IPS-20b (cell line): ENCODE data around the gene GDF2.

ENCODE experiments used
- H3K27ac ChIP-seq: one replicate; pipeline ENCODE4 v1.5.1; 2013; ENCODE audit warnings: low read length
- H3K27me3 ChIP-seq: 2 replicates; pipeline ENCODE4 v1.6.1; 2013; ENCODE audit warnings: mild to moderate bottlenecking, low read length, inconsistent platforms; ENCODE audit not compliant: insufficient read depth
- H3K36me3 ChIP-seq: 2 replicates; pipeline ENCODE4 v1.6.1; 2013; ENCODE audit warnings: low read depth, mild to moderate bottlenecking, inconsistent platforms, low read length, moderate library complexity; ENCODE audit not compliant: insufficient read depth
- H3K4me1 ChIP-seq: 2 replicates; pipeline ENCODE4 v1.6.1; 2013; ENCODE audit warnings: mild to moderate bottlenecking, control low read depth, inconsistent platforms, low read length, moderate library complexity; ENCODE audit not compliant: insufficient read depth
- H3K4me3 ChIP-seq: 2 replicates; pipeline ENCODE4 v1.5.1; 2013; ENCODE audit warnings: mild to moderate bottlenecking, low read length, inconsistent platforms
- H3K9ac ChIP-seq: 2 replicates; pipeline ENCODE4 v1.6.1; 2013; ENCODE audit warnings: low read depth, mild to moderate bottlenecking, inconsistent platforms, low read length, moderate library complexity
- H3K9me3 ChIP-seq: 2 replicates; pipeline ENCODE4 v1.6.1; 2013; ENCODE audit warnings: mild to moderate bottlenecking, low read depth, low read length, inconsistent platforms; ENCODE audit not compliant: insufficient read depth

Gene GDF2

GRCh38 chr10:47305566-47305965 is 16.7 kb upstream of the GDF2 start:
- Histone ChIP-seq H3K4me1 (no peaks in the 10 kb centered on the region), H3K27me3 (peaks cover 31% of the 10 kb centered on the region)

GRCh38 chr10:47306387-47307210 is 15.7 kb upstream of the GDF2 start:
- H3K27ac ChIP-seq: no peak overlapping the region
- no peaks in the 10 kb centered on the region for H3K36me3 ChIP-seq
- H3K9ac ChIP-seq: no peak overlapping the region
- H3K4me1 ChIP-seq: no peaks in the 10 kb centered on the region
- H3K27me3 ChIP-seq: peaks cover 23% of the 10 kb centered on the region
- H3K9me3 ChIP-seq: no peaks in the 10 kb centered on the region
- no peak overlapping the region for H3K4me3 ChIP-seq

More at GRCh38 chr10:47305566-47305965, 16.7 kb upstream of the GDF2 start:
- Histone ChIP-seq H3K9ac (no peak overlapping the region), H3K36me3 (no peaks in the 10 kb centered on the region), H3K9me3 (no peaks in the 10 kb centered on the region), H3K4me3 (no peak overlapping the region), H3K27ac (no peak overlapping the region)

- Histone ChIP-seq H3K4me1 (no peaks in the 10 kb centered on the region), H3K9ac (no peak overlapping the region), H3K4me3 (no peak overlapping the region), H3K36me3 (no peaks in the 10 kb centered on the region), H3K9me3 (no peaks in the 10 kb centered on the region), H3K27ac (no peak overlapping the region), H3K27me3 (peaks cover 19% of the 10 kb centered on the region)
Measured at GRCh38 chr10:47307381-47307780, 14.9 kb upstream of the GDF2 start.

GRCh38 chr10:47308775-47309174 is 13.5 kb upstream of the GDF2 start:
- Histone ChIP-seq H3K4me1 (no peaks in the 10 kb centered on the region), H3K9me3 (no peaks in the 10 kb centered on the region), H3K9ac (no peak overlapping the region), H3K4me3 (no peak overlapping the region), H3K27me3 (peaks cover 6% of the 10 kb centered on the region; the same call in 1 of the 2 replicates), H3K27ac (no peak overlapping the region), H3K36me3 (no peaks in the 10 kb centered on the region)

GRCh38 chr10:47309408-47310089 is 12.7 kb upstream of the GDF2 start:
- Histone ChIP-seq H3K9me3 (no peaks in the 10 kb centered on the region), H3K36me3 (no peaks in the 10 kb centered on the region), H3K4me3 (no peak overlapping the region), H3K27me3 (peaks cover 6% of the 10 kb centered on the region; the same call in 1 of the 2 replicates), H3K9ac (no peak overlapping the region), H3K27ac (no peak overlapping the region), H3K4me1 (no peaks in the 10 kb centered on the region)

GRCh38 chr10:47310090-47310505 is 12.2 kb upstream of the GDF2 start:
- Histone ChIP-seq H3K4me1 (no peaks in the 10 kb centered on the region), H3K27ac (no peak overlapping the region)

GRCh38 chr10:47311193-47311931 is 10.9 kb upstream of the GDF2 start:
- H3K4me1 ChIP-seq: no peaks in the 10 kb centered on the region
- no peaks in the 10 kb centered on the region for H3K36me3 ChIP-seq
- no peak overlapping the region for H3K4me3 ChIP-seq
- no peaks in the 10 kb centered on the region for H3K9me3 ChIP-seq
- H3K27ac ChIP-seq: no peak overlapping the region
- peaks cover 6% of the 10 kb centered on the region; the same call in 1 of the 2 replicates for H3K27me3 ChIP-seq
- no peak overlapping the region for H3K9ac ChIP-seq

More at GRCh38 chr10:47310090-47310505, 12.2 kb upstream of the GDF2 start:
- Histone ChIP-seq H3K36me3 (no peaks in the 10 kb centered on the region), H3K27me3 (peaks cover 6% of the 10 kb centered on the region; the same call in 1 of the 2 replicates), H3K9ac (no peak overlapping the region), H3K4me3 (no peak overlapping the region), H3K9me3 (no peaks in the 10 kb centered on the region)

- no peaks in the 10 kb centered on the region for H3K36me3 ChIP-seq
- no peaks in the 10 kb centered on the region for H3K4me1 ChIP-seq
- H3K9ac ChIP-seq: no peak overlapping the region
- peaks cover 6% of the 10 kb centered on the region; the same call in 1 of the 2 replicates for H3K27me3 ChIP-seq
- no peak overlapping the region for H3K27ac ChIP-seq
- H3K4me3 ChIP-seq: no peak overlapping the region
- no peaks in the 10 kb centered on the region for H3K9me3 ChIP-seq
Measured at GRCh38 chr10:47311932-47312662, 10.2 kb upstream of the GDF2 start.

GRCh38 chr10:47312663-47312995 is 9.6 kb upstream of the GDF2 start:
- Histone ChIP-seq H3K27ac (no peak overlapping the region), H3K36me3 (no peaks in the 10 kb centered on the region), H3K4me1 (no peaks in the 10 kb centered on the region), H3K9me3 (no peaks in the 10 kb centered on the region), H3K9ac (no peak overlapping the region), H3K4me3 (no peak overlapping the region), H3K27me3 (peaks cover 6% of the 10 kb centered on the region; the same call in 1 of the 2 replicates)

- Histone ChIP-seq H3K27ac (no peak overlapping the region), H3K4me1 (no peaks in the 10 kb centered on the region), H3K9ac (no peak overlapping the region), H3K9me3 (no peaks in the 10 kb centered on the region; the same call in 1 of the 2 replicates), H3K36me3 (no peaks in the 10 kb centered on the region), H3K4me3 (no peak overlapping the region), H3K27me3 (peaks cover 6% of the 10 kb centered on the region; the same call in 1 of the 2 replicates)
Measured at GRCh38 chr10:47314416-47314970, 7.8 kb upstream of the GDF2 start.

GRCh38 chr10:47315421-47315820 is 6.8 kb upstream of the GDF2 start:
- Histone ChIP-seq H3K27ac (no peak overlapping the region), H3K4me3 (no peak overlapping the region), H3K27me3 (peaks cover 6% of the 10 kb centered on the region; the same call in 1 of the 2 replicates), H3K4me1 (no peaks in the 10 kb centered on the region), H3K36me3 (no peaks in the 10 kb centered on the region), H3K9me3 (no peaks in the 10 kb centered on the region; the same call in 1 of the 2 replicates), H3K9ac (no peak overlapping the region)
